LNCAP (cell line): ENCODE results near the gene TDP1.

Experiments used
- CTCF ChIP-seq: fragments of 450-650 bp; IDR thresholded peaks from 2 replicates; pipeline ENCODE4 v1.5.1; 2017; ENCODE audit warnings: mild to moderate bottlenecking

Gene TDP1

GRCh38 chr14:89955745-89956660 lies at the start of gene TDP1:
TSS of gene TDP1 (plus strand) at chr14:89955927. CDS start at chr14:89963115, 7,188 bp downstream.
- TF ChIP-seq CTCF: no peak; the same call in 1 of the 2 replicates

- no peak for TF ChIP-seq CTCF
Observed at GRCh38 chr14:89906000-89906399, 49.7 kb upstream of the TDP1 start.

- TF ChIP-seq CTCF: no peak
Observed at GRCh38 chr14:89907655-89908054, 48.1 kb upstream of the TDP1 start.

- no peak for TF ChIP-seq CTCF
Observed at GRCh38 chr14:89908712-89909450, 46.8 kb upstream of the TDP1 start.

- no peak for TF ChIP-seq CTCF
Observed at GRCh38 chr14:89909586-89909985, 46.1 kb upstream of the TDP1 start.

GRCh38 chr14:89910691-89911009 lies 45.1 kb upstream of the TDP1 start:
- TF ChIP-seq CTCF: no peak

GRCh38 chr14:89911010-89911919 lies 44.5 kb upstream of the TDP1 start:
- no peak for TF ChIP-seq CTCF
